ENCODE data around the gene ACCSL. TPM values are rescaled to one million over a fixed set of nuclear protein-coding genes. Genes with fewer than 3 reads are reported as not detected.

ACCSL gene
- total RNA-seq, 1 experiment from 2014 or later = not detected

DNA sequence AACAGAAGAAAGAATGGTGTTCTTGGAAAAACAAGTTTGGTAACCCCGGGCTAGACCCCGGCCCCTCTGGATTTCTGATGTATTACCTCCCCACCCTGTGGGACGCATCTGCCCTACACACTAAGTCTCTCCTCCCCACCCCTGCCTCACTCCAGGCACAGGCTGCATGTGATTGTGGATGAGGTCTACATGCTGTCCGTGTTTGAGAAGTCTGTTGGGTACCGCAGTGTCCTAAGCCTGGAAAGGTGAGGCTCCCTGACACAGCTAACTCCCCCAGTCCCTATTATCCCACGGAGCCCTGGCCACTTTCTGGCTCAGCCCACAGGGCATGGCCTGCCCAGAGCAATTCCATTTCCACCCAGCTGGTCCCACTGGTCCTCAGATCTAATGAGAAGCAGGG is 31.6 kb downstream of the ACCSL start:
- TF ChIP-seq CTCF (IDR thresholded peaks at IDR 0.05; ENCODE audit: unreplicated experiment) = no peak
- no TSS peak for BruUV-seq (replicated peaks)
- intact Hi-C loops (cut with micrococcal nuclease) = no loop called here
- POLR2A ChIA-PET = no interaction called here
- no peaks in the 10 kb centered on the region for H3K36me3 Mint-ChIP-seq (ENCODE audit: insufficient read depth, unreplicated experiment)
- H3K27me3 Mint-ChIP-seq (ENCODE audit: insufficient read depth, unreplicated experiment) = no peaks in the 10 kb centered on the region
- H3K9me3 Mint-ChIP-seq (ENCODE audit: unreplicated experiment) = no peaks in the 10 kb centered on the region
- no peak for DNase-seq (ENCODE audit: unreplicated experiment)
- CTCF ChIA-PET = interaction anchor here (1.0 kb wide), 2 partner anchors 15 to 206 kb away, joined by 3 to 7 read pairs; no protein-coding TSS in a partner anchor
- H3K4me3 Mint-ChIP-seq (ENCODE audit: unreplicated experiment) = no peak overlapping the region
- H3K27ac Mint-ChIP-seq (ENCODE audit: low read depth, unreplicated experiment) = no peak overlapping the region
- H3K4me1 Mint-ChIP-seq (ENCODE audit: insufficient read depth, unreplicated experiment) = no peaks in the 10 kb centered on the region

DNA sequence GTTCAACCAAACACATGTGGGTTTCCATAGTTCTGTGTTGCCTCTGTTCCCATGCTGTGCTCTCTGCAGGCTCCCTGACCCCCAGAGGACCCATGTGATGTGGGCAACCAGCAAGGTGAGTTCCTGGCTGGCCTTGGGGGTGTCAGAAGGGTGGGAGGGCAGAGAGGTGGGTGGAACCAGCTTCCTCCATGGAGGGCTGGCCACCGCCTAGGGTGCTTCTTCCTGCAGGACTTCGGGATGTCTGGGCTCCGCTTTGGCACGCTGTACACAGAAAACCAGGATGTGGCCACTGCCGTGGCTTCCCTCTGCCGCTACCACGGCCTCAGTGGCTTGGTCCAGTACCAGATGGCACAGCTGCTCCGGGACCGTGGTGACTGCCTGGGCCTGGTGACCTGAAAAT is 33.2 kb downstream of the ACCSL start:
- no peaks in the 10 kb centered on the region for H3K4me1 Mint-ChIP-seq (ENCODE audit: insufficient read depth, unreplicated experiment)
- H3K9me3 Mint-ChIP-seq (ENCODE audit: unreplicated experiment) = peaks cover 7% of the 10 kb centered on the region
- ChIA-PET CTCF (interaction anchor here (1.2 kb wide), 2 partner anchors 11 to 15 kb away, joined by 3 to 5 read pairs; partner anchors contain the start of gene EXT2), POLR2A (no interaction called here)
- intact Hi-C loops (cut with micrococcal nuclease) = no loop called here
- BruUV-seq (replicated peaks) = no TSS peak
- H3K27ac Mint-ChIP-seq (ENCODE audit: low read depth, unreplicated experiment) = no peak overlapping the region
- H3K27me3 Mint-ChIP-seq (ENCODE audit: insufficient read depth, unreplicated experiment) = no peaks in the 10 kb centered on the region
- no peak for DNase-seq (ENCODE audit: unreplicated experiment)
- TF ChIP-seq CTCF (IDR thresholded peaks at IDR 0.05; ENCODE audit: unreplicated experiment) = no peak
- H3K36me3 Mint-ChIP-seq (ENCODE audit: insufficient read depth, unreplicated experiment) = no peaks in the 10 kb centered on the region
- no peak overlapping the region for H3K4me3 Mint-ChIP-seq (ENCODE audit: unreplicated experiment)

DNA sequence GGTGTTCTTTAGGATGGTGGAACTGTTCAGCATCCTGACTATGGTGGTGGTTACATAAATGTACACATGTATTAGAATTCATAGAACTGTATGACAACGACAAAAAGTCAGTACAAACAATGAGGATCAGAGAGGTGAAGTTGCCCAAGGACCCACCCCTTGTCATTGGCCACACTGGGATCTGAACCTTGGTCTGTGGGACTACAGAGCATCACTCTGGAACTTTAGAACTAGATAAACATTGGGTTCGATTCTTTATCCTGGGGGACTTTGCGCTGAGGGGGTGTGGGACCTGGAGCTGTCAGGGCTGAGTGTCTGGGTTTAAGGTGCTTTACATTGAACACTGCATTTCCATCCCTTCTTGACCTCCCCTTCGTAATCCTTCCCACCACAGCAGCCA is 34.9 kb downstream of the ACCSL start:
- Mint-ChIP-seq H3K36me3 (ENCODE audit: insufficient read depth, unreplicated experiment) (no peaks in the 10 kb centered on the region), H3K4me1 (ENCODE audit: insufficient read depth, unreplicated experiment) (no peaks in the 10 kb centered on the region), H3K9me3 (ENCODE audit: unreplicated experiment) (peaks cover 8% of the 10 kb centered on the region), H3K4me3 (ENCODE audit: unreplicated experiment) (no peak overlapping the region), H3K27ac (ENCODE audit: low read depth, unreplicated experiment) (no peak overlapping the region), H3K27me3 (ENCODE audit: insufficient read depth, unreplicated experiment) (no peaks in the 10 kb centered on the region)
- intact Hi-C loops (cut with micrococcal nuclease) = no loop called here
- ChIA-PET CTCF (interaction anchor here (0.7 to 2.2 kb wide), 3 partner anchors 11 to 200 kb away, joined by 3 to 13 read pairs (median 4); partner anchors contain the start of gene EXT2), POLR2A (no interaction called here)
- TF ChIP-seq CTCF (IDR thresholded peaks at IDR 0.05; ENCODE audit: unreplicated experiment) = no peak
- DNase-seq (ENCODE audit: unreplicated experiment) = no peak
- no TSS peak for BruUV-seq (replicated peaks)

DNA sequence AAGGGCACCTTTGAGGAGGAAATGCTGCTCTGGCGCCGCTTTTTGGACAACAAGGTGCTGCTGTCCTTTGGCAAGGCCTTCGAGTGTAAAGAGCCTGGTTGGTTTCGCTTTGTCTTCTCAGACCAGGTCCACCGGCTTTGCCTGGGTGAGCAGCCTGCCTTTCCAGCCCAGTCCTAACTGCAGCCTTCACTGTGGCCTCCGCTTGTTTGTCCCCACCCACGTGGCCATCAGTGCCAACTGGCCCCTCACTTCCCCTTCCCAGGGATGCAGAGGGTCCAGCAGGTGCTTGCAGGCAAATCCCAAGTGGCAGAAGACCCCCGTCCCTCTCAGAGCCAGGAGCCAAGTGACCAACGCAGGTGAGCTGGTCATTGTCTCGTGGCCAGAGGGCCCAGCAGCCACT is 35.7 kb downstream of the ACCSL start:
- no peak for DNase-seq (ENCODE audit: unreplicated experiment)
- no peak for TF ChIP-seq CTCF (IDR thresholded peaks at IDR 0.05; ENCODE audit: unreplicated experiment)
- Mint-ChIP-seq H3K4me3 (ENCODE audit: unreplicated experiment) (no peak overlapping the region), H3K9me3 (ENCODE audit: unreplicated experiment) (peaks cover 8% of the 10 kb centered on the region), H3K36me3 (ENCODE audit: insufficient read depth, unreplicated experiment) (no peaks in the 10 kb centered on the region), H3K4me1 (ENCODE audit: insufficient read depth, unreplicated experiment) (peaks cover under 1% of the 10 kb centered on the region), H3K27ac (ENCODE audit: low read depth, unreplicated experiment) (no peak overlapping the region), H3K27me3 (ENCODE audit: insufficient read depth, unreplicated experiment) (no peaks in the 10 kb centered on the region)
- BruUV-seq (replicated peaks) = no TSS peak
- ChIA-PET CTCF (interaction anchor here (0.6 to 2.2 kb wide), 4 partner anchors 10 to 47 kb away, joined by 3 to 13 read pairs (median 4); partner anchors contain the start of gene EXT2), POLR2A (no interaction called here)
- intact Hi-C loops (cut with micrococcal nuclease) = no loop called here
